ENCODE data around the gene SAYSD1.
"Not testable (repeated sequence)": the region's sequence is repeated elsewhere in the genome, so short reads cannot be mapped to it uniquely, and the experiment has no call there.

SAYSD1 gene

GRCh38 chr6:39114704-39115599, at the start of gene SAYSD1:
Gene SAYSD1 (minus strand): TSS chr6:39115186. CDS start chr6:39115089, 97 bp downstream.
- peak; percentile 60 for DNase-seq

GRCh38 chr6:39157511-39157910, 42.5 kb upstream of the SAYSD1 start:
- no peak for DNase-seq

- DNase-seq, result no peak
Measured at GRCh38 chr6:39156801-39157200, 41.8 kb upstream of the SAYSD1 start.

- no peak for DNase-seq
Measured at GRCh38 chr6:39154705-39155104, 39.7 kb upstream of the SAYSD1 start.

GRCh38 chr6:39153766-39154397, 38.9 kb upstream of the SAYSD1 start:
- no peak for DNase-seq

GRCh38 chr6:39152262-39152661, 37.3 kb upstream of the SAYSD1 start:
- DNase-seq, result no peak

- no peak for DNase-seq
Measured at GRCh38 chr6:39151211-39151610, 36.2 kb upstream of the SAYSD1 start.

- DNase-seq, result no peak
Measured at GRCh38 chr6:39144481-39145173, 29.6 kb upstream of the SAYSD1 start.

- no peak for DNase-seq
Measured at GRCh38 chr6:39143238-39143930, 28.4 kb upstream of the SAYSD1 start.

GRCh38 chr6:39140556-39141167, 25.7 kb upstream of the SAYSD1 start:
- DNase-seq, result no peak

GRCh38 chr6:39137245-39137644, 22.3 kb upstream of the SAYSD1 start:
- DNase-seq, result no peak

- not testable (repeated sequence) for DNase-seq
Measured at GRCh38 chr6:39136207-39136606, 21.2 kb upstream of the SAYSD1 start.

GRCh38 chr6:39134761-39135160, 19.8 kb upstream of the SAYSD1 start:
- DNase-seq, result not testable (repeated sequence)

- no peak for DNase-seq
Measured at GRCh38 chr6:39130691-39131090, 15.7 kb upstream of the SAYSD1 start.

- DNase-seq, result no peak
Measured at GRCh38 chr6:39128832-39129231, 13.8 kb upstream of the SAYSD1 start.

GRCh38 chr6:39128106-39128505, 13.1 kb upstream of the SAYSD1 start:
- DNase-seq, result no peak

- DNase-seq, result no peak
Measured at GRCh38 chr6:39124114-39124513, 9.1 kb upstream of the SAYSD1 start.

- DNase-seq, result no peak
Measured at GRCh38 chr6:39118921-39119320, 3.9 kb upstream of the SAYSD1 start.

- DNase-seq, result peak; percentile 34
Measured at GRCh38 chr6:39114388-39114703, 640 bp downstream of the SAYSD1 start.

- DNase-seq, result no peak
Measured at GRCh38 chr6:39113788-39114187, 1.2 kb downstream of the SAYSD1 start.

GRCh38 chr6:39111280-39111679, 3.7 kb downstream of the SAYSD1 start:
- DNase-seq, result no peak

- no peak for DNase-seq
Measured at GRCh38 chr6:39108041-39108839, 6.7 kb downstream of the SAYSD1 start.
